GM21515 (cell line): ENCODE measurements around the gene TASP1.
"Not testable (repeated sequence)": the region's sequence is repeated elsewhere in the genome, so short reads cannot be mapped to it uniquely, and the experiment has no call there.

Experiments
- ATAC-seq: cut with Tn5 transposase; IDR thresholded peaks from one replicate; pipeline ENCODE4 v1.9.1; 2021; ENCODE audit not compliant: unreplicated experiment

TASP1 gene

GRCh38 chr20:13648291-13649228 is 9.8 kb upstream of the TASP1 start:
- ATAC-seq: no peak

GRCh38 chr20:13644010-13644409 is 5.3 kb upstream of the TASP1 start:
- ATAC-seq: no peak

GRCh38 chr20:13639150-13639497 is 392 bp upstream of the TASP1 start:
- ATAC-seq: peak; percentile 14

GRCh38 chr20:13638162-13638495 is 603 bp downstream of the TASP1 start:
- ATAC-seq: no peak

GRCh38 chr20:13632431-13632830 is 6.3 kb downstream of the TASP1 start:
- ATAC-seq: no peak

- ATAC-seq: not testable (repeated sequence)
Measured at GRCh38 chr20:13627525-13627924, 11.2 kb downstream of the TASP1 start.

GRCh38 chr20:13626724-13627123 is 12.0 kb downstream of the TASP1 start:
- ATAC-seq: no peak

GRCh38 chr20:13625304-13625979 is 13.3 kb downstream of the TASP1 start:
- ATAC-seq: no peak

GRCh38 chr20:13619415-13619814 is 19.3 kb downstream of the TASP1 start:
- ATAC-seq: not testable (repeated sequence)

- ATAC-seq: not testable (repeated sequence)
Measured at GRCh38 chr20:13618456-13618855, 20.3 kb downstream of the TASP1 start.

GRCh38 chr20:13617585-13617984 is 21.1 kb downstream of the TASP1 start:
- not testable (repeated sequence) for ATAC-seq

- ATAC-seq: not testable (repeated sequence)
Measured at GRCh38 chr20:13616713-13617112, 22.0 kb downstream of the TASP1 start.

- no peak for ATAC-seq
Measured at GRCh38 chr20:13613917-13614316, 24.8 kb downstream of the TASP1 start.

- no peak for ATAC-seq
Measured at GRCh38 chr20:13611611-13612125, 27.1 kb downstream of the TASP1 start.

GRCh38 chr20:13610184-13610583 is 28.5 kb downstream of the TASP1 start:
- no peak for ATAC-seq

- no peak for ATAC-seq
Measured at GRCh38 chr20:13608066-13608465, 30.7 kb downstream of the TASP1 start.

- ATAC-seq: not testable (repeated sequence)
Measured at GRCh38 chr20:13593423-13593822, 45.3 kb downstream of the TASP1 start.

- ATAC-seq: no peak
Measured at GRCh38 chr20:13588049-13588448, 50.7 kb downstream of the TASP1 start.

GRCh38 chr20:13587370-13587769 is 51.4 kb downstream of the TASP1 start:
- ATAC-seq: no peak

GRCh38 chr20:13586133-13586532 is 52.6 kb downstream of the TASP1 start:
- no peak for ATAC-seq

GRCh38 chr20:13581451-13581850 is 57.3 kb downstream of the TASP1 start:
- no peak for ATAC-seq

- no peak for ATAC-seq
Measured at GRCh38 chr20:13580707-13581106, 58.0 kb downstream of the TASP1 start.
